Upper lobe of left lung (tissue), 6 donors: ENCODE data around the gene CPHXL2. TPM values are rescaled to one million over a fixed set of nuclear protein-coding genes. Genes with fewer than 3 reads are reported as not detected.

Experiments
- ATAC-seq, 2 donors: fragments of 200-7000 bp; cut with Tn5 transposase; one replicate each; pipeline ENCODE4 v1.9.1; 2022; ENCODE audit warnings: mild to moderate bottlenecking in 2 of 2, moderate library complexity in 2 of 2; ENCODE audit not compliant: low FRiP score in 2 of 2
- DNase-seq, 2 donors: peaks; one replicate each; pipeline ENCODE4 v3.0.0-alpha.2; 2019 to 2020
- H3K27ac ChIP-seq, 4 donors: fragments of 200-600 bp; sonication (generic); one replicate each; pipeline ENCODE4 v1.5.1; 2016 to 2019
- H3K27me3 ChIP-seq, 4 donors: fragments of 200-600 bp; sonication (generic); one replicate each; pipeline ENCODE4 v1.5.1; 2017 to 2019
- H3K36me3 ChIP-seq, 4 donors: fragments of 200-600 bp; sonication (generic); one replicate each; pipeline ENCODE4 v1.5.1; 2016 to 2019
- H3K4me1 ChIP-seq, 4 donors: fragments of 200-600 bp; sonication (generic); one replicate each; pipeline ENCODE4 v1.5.1; 2018 to 2019
- H3K4me3 ChIP-seq, 4 donors: fragments of 200-600 bp; sonication (generic); one replicate each; pipeline ENCODE4 v1.5.1; 2017 to 2019; ENCODE audit warnings: mild to moderate bottlenecking in 2 of 4, moderate library complexity in 1 of 4
- H3K9me3 ChIP-seq, 4 donors: fragments of 200-600 bp; sonication (generic); one replicate each; pipeline ENCODE4 v1.5.1; 2018 to 2019
- EP300 ChIP-seq, 4 donors: sonication (generic); formaldehyde crosslinking; IDR thresholded peaks; one replicate each; pipeline ENCODE4 v1.5.1; 2017; ENCODE audit warnings: antibody characterized with exemption in 4 of 4, control low read depth in 2 of 4
- POLR2A ChIP-seq, 4 donors: fragments of 450-650 bp; IDR thresholded peaks; one replicate each; pipeline ENCODE4 v1.5.1; 2016 to 2017; ENCODE audit warnings: antibody characterized with exemption in 4 of 4, mild to moderate bottlenecking in 2 of 4
- POLR2AphosphoS5 ChIP-seq, 2 donors: sonication (generic); formaldehyde crosslinking; IDR thresholded peaks; one replicate each; pipeline ENCODE4 v1.5.1; 2017; ENCODE audit warnings: antibody characterized with exemption in 2 of 2
- WGBS, 2 donors: methylation state at CpG; one replicate each; pipeline ENCODE4 v1.1.5; 2017 to 2018; 5-methylcytosine and 5-hydroxymethylcytosine counted together
- total RNA-seq, 6 donors: library from RNA; depleted of rRNA in 4 of 6; stranded (reverse); fragments of >200 nt in 4 of 6; gene quantifications; one replicate each; pipeline versions ENCODE4 v1.1.0 to v1.2.1, GENCODE V29; 2016 to 2021
- TF ChIP-seq, protein P1 (sequence below), 6 experiments: fragments of 450-650 bp in 4 of 6; fragments of 200-600 bp in 2 of 6; sonication (generic) in 2 of 6; IDR thresholded peaks; one replicate each; pipeline ENCODE4 v1.5.1; 2016 to 2019; ENCODE audit warnings: antibody characterized with exemption in 6 of 6
- donor health status: DM: no; HTN: no; CAD: no; lungs with moderate emphysema.
- donor health status: DM: no; HTN: yes; CAD: no; lungs with severe emphysema.

The CPHXL2 gene
- total RNA-seq, 6 donors from 2014 or later: not detected

DNA sequence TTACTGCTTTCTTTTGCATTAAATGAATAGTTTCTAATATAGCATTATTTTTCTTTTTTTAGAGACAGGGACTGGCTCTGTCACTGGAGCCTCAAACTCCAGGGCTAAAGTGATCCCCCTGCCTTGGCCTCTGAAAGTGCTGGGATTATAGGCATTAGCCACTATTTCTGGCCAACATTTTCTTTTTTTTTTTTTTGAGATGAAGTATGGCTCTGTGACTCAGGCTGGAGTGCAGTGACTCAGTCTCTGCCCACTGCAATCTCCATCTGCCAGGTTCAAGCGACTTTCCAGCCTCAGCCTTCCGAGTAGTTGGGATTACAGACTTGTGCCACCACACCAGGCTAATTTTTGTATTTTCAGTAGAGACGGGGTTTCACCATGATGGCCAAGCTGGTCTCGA lies 26.5 kb upstream of the CPHXL2 start:
- Histone ChIP-seq H3K9me3 (no peaks in the 10 kb centered on the region), H3K27ac (no peak overlapping the region), H3K4me1 (no peaks in the 10 kb centered on the region), H3K36me3 (no peaks in the 10 kb centered on the region), H3K4me3 (no peak overlapping the region), H3K27me3 (no peaks in the 10 kb centered on the region)
- no peak for ATAC-seq
- no peak for DNase-seq
- TF ChIP-seq POLR2A (IDR thresholded peaks at IDR 0.05): no peak
- 89 to 98% methylated on average over 4 of the region's 4 CpGs for WGBS, 2 donors

DNA sequence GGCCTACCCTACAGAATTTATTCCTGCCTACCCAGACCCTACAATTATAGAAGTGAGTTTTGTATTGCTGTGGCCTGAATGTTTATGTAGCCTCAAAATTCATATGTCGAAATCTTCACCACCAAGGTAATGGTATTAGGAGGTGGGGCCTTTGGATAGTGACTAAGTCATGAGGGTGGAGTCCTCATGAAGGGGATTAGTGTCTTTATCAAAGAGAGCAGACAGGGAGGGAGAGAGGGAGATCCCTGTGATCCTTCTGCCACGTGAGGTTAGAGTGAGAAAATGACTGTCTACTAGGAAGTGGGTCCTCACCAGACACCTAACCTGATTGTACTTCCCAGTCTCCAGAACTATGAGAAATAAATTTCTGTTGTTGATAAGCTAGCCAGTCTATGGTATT lies 25.4 kb upstream of the CPHXL2 start:
- TF ChIP-seq POLR2AphosphoS5 (IDR thresholded peaks at IDR 0.05) (no peak), POLR2A (IDR thresholded peaks at IDR 0.05) (no peak), EP300 (IDR thresholded peaks at IDR 0.05) (no peak)
- TF ChIP-seq, protein P1, sequence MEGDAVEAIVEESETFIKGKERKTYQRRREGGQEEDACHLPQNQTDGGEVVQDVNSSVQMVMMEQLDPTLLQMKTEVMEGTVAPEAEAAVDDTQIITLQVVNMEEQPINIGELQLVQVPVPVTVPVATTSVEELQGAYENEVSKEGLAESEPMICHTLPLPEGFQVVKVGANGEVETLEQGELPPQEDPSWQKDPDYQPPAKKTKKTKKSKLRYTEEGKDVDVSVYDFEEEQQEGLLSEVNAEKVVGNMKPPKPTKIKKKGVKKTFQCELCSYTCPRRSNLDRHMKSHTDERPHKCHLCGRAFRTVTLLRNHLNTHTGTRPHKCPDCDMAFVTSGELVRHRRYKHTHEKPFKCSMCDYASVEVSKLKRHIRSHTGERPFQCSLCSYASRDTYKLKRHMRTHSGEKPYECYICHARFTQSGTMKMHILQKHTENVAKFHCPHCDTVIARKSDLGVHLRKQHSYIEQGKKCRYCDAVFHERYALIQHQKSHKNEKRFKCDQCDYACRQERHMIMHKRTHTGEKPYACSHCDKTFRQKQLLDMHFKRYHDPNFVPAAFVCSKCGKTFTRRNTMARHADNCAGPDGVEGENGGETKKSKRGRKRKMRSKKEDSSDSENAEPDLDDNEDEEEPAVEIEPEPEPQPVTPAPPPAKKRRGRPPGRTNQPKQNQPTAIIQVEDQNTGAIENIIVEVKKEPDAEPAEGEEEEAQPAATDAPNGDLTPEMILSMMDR (IDR thresholded peaks at IDR 0.05): no peak
- 69 to 96% methylated on average over 2 of the region's 2 CpGs for WGBS, 2 donors
- H3K36me3 ChIP-seq: no peaks in the 10 kb centered on the region

DNA sequence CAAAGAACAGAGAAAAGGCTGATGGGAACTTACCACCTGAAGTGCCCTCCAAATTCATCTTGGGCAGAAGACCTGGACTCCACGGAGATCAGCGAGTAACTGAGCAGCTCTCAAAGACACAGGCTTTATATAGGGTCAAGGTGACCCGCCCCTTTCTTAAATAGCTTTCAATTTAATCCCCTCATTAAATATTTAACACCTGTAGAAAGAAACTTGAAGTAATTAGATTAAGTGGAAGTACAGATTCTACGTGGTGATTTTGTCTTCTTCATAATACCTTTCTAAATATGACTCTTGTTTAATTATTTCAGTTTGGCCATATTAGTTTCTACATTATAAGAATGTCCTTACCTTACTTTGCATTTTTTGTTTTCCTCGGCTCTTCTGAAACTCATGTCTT lies 24.6 kb upstream of the CPHXL2 start, which contains the start of gene DUXB:
Gene DUXB, minus strand, starts transcription at position 101 of the 400 bp plus-strand sequence. Its CDS starts 43 bp downstream, at position 58.
- ATAC-seq: no peak
- Histone ChIP-seq H3K4me3 (no peak within 1 kb of the TSS), H3K27ac (no peak within 1 kb of the TSS), H3K9me3 (no peaks in the 10 kb centered on the region), H3K36me3 (no peaks in the 10 kb centered on the region), H3K27me3 (no peaks in the 10 kb centered on the region), H3K4me1 (no peaks in the 10 kb centered on the region)
- WGBS, 2 donors: 93 to 96% methylated on average over 5 of the region's 5 CpGs
- TF ChIP-seq POLR2AphosphoS5 (IDR thresholded peaks at IDR 0.05) (no peak), POLR2A (IDR thresholded peaks at IDR 0.05) (no peak), EP300 (IDR thresholded peaks at IDR 0.05) (no peak)
- TF ChIP-seq, protein P1 (IDR thresholded peaks at IDR 0.05): no peak
- DNase-seq: no peak

More for the DNA sequence above, 25.4 kb upstream of the CPHXL2 start:
- H3K27me3 ChIP-seq: no peaks in the 10 kb centered on the region
- DNase-seq (no peak), ATAC-seq (no peak)
- no peaks in the 10 kb centered on the region for H3K4me1 ChIP-seq
- H3K27ac ChIP-seq: no peak overlapping the region
- no peaks in the 10 kb centered on the region for H3K9me3 ChIP-seq
- no peak overlapping the region for H3K4me3 ChIP-seq

DNA sequence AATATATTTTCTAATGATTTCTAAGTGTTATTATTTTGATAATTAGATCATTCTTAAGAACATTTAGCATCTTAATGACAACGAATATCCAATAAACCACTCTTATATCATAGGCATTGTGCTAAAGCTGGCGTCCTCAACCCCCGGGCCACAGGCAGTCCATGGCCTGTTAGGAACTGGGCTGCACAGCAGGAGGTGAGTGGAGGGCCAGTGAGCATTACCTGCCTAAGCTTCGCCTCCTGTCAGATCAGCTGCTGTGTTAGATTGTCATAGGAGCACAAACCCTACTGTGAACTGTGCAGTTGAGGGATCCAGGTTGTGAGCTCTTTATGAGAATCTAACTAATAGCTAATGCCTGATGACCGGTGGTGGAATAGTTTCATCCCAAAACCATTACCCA lies 20.8 kb upstream of the CPHXL2 start:
- Histone ChIP-seq H3K36me3 (no peaks in the 10 kb centered on the region), H3K4me1 (no peaks in the 10 kb centered on the region), H3K27me3 (no peaks in the 10 kb centered on the region), H3K4me3 (no peak overlapping the region), H3K9me3 (no peaks in the 10 kb centered on the region), H3K27ac (no peak overlapping the region)
- DNase-seq: no peak
- ATAC-seq: no peak
- TF ChIP-seq, protein P1 (IDR thresholded peaks at IDR 0.05): no peak
- no peak for TF ChIP-seq POLR2A (IDR thresholded peaks at IDR 0.05)
- no peak for TF ChIP-seq POLR2AphosphoS5 (IDR thresholded peaks at IDR 0.05)
- TF ChIP-seq EP300 (IDR thresholded peaks at IDR 0.05): no peak
- WGBS, 2 donors: 94 to 96% methylated on average over 5 of the region's 5 CpGs

DNA sequence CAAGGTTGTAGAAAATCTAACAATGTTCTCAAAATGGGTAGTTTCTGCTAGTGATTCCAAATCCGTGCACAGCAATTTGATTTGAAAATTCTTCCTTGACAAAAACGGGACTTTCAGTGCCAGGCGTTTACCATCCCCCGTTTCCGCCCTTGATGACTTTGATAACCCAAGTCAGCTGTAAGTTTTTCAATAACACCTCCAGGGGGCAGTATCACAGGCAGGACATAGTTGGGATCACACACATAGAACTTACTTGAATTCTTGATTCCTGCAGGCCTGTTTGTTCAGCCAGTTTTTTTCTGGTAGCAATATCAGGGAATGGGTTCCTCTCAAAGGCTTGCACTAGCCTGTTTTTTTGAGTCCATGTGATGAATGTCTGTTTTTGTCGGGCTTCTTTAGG lies 18.9 kb upstream of the CPHXL2 start:
- Histone ChIP-seq H3K9me3 (no peaks in the 10 kb centered on the region), H3K4me1 (no peaks in the 10 kb centered on the region), H3K27me3 (no peaks in the 10 kb centered on the region), H3K27ac (no peak overlapping the region), H3K4me3 (no peak overlapping the region), H3K36me3 (no peaks in the 10 kb centered on the region)
- no peak for ATAC-seq
- TF ChIP-seq POLR2A (IDR thresholded peaks at IDR 0.05): no peak
- no peak for TF ChIP-seq POLR2AphosphoS5 (IDR thresholded peaks at IDR 0.05)
- TF ChIP-seq, protein P1 (IDR thresholded peaks at IDR 0.05): no peak
- no peak for TF ChIP-seq EP300 (IDR thresholded peaks at IDR 0.05)
- WGBS, 2 donors: 84 to 85% methylated on average over 6 of the region's 6 CpGs
- DNase-seq: no peak
